GM21529 (cell line): ENCODE results near the gene GEMIN7.

Source experiments
- ATAC-seq: cut with Tn5 transposase; IDR thresholded peaks from one replicate; pipeline ENCODE4 v1.9.1; 2021; ENCODE audit not compliant: unreplicated experiment

The GEMIN7 gene, protein sequence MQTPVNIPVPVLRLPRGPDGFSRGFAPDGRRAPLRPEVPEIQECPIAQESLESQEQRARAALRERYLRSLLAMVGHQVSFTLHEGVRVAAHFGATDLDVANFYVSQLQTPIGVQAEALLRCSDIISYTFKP

DNA sequence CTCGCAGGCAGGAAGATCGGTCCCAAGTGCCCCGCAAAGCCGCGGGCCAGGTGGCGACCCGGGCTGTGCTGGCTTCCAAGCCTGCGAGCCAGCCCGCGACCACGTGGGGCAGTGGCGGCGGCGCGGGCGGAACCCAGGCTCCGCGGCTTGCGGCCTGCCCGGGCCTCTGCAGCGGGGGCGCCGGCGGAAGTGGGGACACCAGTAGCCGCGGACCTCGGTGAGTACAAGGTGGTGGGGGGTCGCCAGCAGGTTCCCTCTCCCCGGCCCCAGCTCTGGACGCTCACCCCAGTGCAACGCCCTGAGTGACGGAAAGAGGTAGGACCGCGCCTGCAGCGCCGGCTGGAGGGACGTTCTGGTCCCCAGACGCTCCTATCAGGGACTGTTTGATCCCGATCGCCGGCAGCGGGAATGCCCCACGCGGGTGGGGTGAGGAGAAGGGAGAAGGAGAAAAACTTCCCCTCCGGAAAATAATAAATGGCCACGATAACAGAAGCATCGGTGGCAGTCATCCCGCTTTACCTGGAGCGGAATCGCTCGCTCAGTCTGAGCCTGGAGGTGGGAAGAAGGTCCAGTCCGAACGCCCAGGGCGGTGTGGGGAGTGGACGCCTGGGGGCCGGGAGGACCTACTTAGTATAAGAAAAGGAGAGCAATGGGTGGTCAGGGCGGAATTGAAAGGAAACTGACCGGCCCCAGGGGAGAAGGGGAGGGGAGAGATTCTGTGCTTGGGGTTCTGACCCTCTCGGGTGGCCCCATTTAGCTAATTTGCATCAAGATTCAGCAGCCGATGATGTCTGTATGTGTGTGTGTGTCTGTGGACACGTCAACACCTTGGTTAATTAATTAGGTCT is at the start of gene GEMIN7:
GEMIN7 (plus strand) TSS at position 198 of the 848 bp plus-strand sequence. CDS start 10,855 bp downstream, outside the sequence.
- no peak for ATAC-seq

DNA sequence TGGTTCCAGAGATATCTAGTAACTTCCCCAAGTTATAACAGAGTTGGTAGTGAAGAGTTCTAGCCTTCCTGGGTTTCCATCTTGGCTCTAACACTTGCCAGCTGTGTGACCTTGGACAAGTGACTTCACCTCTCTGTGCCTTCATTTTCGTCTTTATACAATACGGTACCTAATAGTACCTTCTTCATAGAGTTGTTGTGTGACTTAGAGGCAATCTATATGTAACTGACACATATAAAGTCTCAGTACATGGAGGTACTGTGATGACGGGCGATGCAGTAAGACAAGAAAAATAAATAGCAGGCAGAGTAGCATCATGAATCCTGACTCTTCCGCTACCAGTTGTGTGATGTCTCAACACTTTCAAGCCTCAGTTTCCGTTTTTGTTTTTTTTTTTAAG is 48.2 kb upstream of the GEMIN7 start:
- no peak for ATAC-seq

DNA sequence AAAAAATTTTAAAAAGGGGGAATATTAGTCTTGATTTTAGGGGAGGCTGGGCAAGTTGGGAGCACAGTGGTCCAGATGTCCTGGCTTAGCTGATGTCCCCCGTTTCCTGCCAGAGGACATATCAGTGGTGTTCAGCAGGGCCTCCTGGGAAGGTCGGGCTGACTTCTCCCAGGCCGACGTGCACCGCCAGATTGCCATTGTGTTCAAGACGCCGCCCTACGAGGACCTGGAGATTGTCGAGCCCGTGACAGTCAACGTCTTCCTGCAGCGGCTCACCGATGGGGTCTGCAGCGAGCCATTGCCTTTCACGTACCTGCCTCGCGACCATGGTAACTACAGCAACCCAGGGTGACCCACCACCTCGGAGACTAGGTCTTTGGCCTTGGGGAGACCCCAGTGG is 46.6 kb upstream of the GEMIN7 start:
- no peak for ATAC-seq

DNA sequence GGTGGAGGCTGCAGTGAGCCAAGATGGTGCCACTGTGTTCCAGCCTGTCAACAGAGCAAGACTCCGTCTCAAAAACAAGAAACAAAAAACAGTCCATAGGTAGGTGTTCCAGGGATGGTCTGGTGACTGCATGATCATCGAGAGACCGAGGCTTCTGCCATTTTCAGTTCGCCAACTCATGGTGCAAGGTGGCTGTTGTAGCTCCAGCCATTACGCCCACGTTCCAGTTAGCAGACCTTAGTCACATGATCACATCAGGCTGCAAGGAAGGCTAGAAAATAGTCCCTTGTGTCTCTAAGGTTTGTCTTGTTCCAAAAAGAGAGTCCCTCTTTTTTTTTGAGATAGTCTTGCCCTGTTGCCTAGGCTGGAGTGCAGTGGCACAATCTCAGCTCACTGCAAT is 43.3 kb upstream of the GEMIN7 start:
- no peak for ATAC-seq

DNA sequence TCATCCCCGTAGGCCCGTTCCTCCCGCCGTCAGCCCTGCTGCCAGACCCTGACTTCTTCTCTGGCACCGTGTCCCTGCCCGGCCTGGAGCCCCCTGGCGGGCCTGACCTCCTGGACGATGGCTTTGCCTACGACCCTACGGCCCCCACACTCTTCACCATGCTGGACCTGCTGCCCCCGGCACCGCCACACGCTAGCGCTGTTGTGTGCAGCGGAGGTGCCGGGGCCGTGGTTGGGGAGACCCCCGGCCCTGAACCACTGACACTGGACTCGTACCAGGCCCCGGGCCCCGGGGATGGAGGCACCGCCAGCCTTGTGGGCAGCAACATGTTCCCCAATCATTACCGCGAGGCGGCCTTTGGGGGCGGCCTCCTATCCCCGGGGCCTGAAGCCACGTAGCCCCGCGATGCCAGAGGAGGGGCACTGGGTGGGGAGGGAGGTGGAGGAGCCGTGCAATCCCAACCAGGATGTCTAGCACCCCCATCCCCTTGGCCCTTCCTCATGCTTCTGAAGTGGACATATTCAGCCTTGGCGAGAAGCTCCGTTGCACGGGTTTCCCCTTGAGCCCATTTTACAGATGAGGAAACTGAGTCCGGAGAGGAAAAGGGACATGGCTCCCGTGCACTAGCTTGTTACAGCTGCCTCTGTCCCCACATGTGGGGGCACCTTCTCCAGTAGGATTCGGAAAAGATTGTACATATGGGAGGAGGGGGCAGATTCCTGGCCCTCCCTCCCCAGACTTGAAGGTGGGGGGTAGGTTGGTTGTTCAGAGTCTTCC is 41.5 kb upstream of the GEMIN7 start:
- ATAC-seq, result no peak

DNA sequence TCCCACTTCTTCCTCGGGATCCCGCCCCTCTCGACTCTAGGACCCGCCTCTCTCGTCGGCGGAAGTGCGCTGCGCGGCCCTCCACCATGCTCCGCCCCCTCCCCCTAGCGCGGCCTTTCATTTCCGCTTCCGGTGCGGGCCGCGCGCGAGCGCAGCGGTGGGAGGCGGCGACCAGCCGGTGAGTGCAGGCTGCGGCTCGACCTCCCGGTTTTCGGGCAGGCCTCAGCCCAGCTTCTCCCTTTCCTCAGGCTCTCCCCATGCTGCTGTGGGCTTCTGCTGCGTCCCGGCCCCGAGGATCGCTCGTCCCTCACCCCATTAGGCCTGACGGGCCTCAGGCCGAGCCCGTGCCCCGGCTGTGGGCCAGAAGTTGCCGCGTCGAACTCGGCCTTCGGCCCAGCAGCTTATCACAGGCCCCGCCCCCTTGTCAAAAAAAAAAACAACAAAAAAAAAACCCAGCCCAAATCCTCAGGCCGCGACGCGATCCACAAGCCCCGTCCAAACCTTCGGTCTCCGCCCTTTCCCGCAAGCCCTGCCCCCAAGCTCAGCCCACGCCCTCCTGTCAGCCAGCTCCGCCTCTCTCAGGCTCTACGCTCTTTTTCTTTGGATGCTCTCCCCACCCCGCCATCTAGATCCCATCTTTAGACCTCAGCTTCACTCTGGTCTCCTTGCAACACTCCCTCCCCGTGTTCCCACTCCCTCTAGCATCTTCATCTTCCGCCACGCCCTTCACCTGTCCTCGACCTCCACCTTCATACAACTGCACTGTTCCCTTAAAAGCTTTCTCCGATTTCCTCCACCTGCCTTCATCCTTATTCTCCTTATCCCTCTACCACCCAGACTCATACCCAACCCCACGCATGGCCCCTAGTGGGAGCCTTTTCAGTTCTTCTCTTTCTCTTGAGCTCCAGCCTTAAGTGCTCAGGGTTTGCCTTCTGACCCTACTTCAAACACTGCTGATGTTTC is 39.8 kb upstream of the GEMIN7 start, which contains the start of gene CLASRP:
CLASRP (plus strand) TSS at position 115 of the 963 bp plus-strand sequence. CDS start 1,168 bp downstream, outside the sequence.
- ATAC-seq, result peak; percentile 83

DNA sequence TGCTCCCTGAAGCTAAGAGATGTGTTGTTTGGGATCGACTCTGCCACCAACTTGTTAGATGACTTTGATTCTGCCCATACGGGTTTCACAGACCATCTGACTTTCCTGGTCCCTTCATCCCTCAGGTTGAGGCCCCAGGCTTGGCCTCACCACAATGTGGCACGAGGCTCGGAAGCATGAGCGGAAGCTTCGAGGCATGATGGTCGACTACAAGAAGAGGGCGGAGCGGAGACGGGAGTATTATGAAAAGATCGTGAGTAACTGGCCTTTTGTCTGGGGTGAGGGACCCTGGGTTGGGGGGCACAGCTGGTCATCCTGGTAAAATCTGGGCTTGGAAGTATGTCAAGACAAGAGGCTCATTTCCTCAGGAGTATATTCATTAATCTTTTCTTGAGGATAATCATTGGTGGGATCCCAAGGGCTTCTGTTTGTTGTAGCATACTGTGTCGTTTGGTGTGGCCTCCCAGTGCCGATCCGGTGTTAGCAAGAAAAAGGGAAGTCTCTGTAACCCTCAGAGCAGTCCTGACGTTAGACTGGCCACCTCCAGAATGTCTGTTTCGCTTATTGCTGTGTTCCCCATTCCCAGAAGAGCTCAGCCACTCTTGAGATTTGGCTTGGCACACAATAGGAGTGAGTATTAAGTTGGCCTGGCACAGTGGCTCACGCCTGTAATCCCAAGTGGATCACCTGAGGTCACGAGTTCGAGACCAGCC is 38.8 kb upstream of the GEMIN7 start:
- ATAC-seq, result no peak

DNA sequence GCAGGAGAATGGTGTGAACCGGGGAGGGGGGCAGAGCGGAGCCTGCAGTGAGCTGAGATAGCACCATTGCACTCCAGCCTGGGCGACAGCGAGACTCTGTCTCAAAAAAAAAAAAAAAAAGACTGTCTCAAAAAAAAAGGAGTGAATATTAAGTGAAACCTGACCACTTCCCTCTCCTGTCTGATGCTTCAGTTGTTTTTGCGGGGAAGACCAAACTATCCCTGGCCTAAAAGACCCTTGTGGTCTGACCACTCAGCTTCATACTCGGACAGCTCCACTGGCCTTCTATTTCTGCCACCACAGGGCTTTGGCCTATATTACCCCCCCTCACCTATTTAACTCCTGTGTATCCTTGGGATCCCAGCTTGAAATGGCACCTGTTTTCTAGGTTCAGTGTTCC is 37.9 kb upstream of the GEMIN7 start:
- no peak for ATAC-seq

DNA sequence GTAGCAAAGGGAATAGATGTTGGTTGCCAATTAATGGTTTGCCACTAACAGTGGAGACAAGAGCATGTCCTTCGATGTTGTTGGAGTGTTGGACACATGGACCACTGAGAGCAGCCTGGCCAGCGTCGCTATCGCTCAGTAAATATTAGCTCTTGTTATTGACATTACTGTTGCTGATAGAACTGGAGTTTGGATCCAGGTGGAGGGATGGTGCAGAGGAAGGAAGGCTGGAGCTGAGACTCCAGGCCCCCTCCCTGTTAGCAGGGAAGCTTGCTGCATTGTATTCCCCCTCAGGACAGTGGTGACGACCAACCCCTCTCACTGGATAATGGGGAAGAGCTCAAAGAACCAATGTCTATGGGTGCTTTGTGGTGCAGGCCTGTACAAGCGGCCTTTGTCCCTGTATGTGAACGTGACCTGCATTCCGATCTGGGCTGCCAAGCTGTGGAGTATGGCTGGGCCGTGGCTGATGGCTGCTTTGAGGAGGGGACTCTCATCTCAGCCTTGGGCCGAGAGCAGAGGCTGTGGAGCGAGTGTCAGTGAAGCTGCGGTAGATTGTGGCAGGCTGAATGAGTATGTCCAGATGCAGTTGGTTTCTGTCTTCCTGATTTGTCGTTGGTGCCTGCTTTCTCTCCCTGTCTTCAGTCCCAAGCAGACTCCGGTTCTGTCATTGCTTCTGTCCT is 33.2 kb upstream of the GEMIN7 start:
- no peak for ATAC-seq

DNA sequence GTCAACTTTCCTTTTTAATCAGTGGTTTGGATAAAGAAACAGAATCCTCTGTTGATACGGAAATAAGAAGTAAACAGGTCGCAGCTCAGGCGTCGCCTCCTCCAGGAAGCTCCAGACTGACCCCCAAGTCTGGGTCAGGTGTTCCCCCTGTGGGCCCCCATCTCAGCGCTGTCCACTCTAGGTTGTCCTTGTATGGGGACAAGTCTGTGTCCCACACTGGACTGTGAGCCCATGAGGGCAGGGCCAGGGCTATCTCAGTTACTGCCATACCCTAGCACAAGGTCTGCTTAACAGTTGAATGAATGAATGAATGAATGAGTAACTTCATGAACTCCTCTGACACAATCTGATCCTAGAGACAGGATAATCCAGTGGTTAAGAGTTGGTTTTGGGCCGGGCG is 32.7 kb upstream of the GEMIN7 start:
- no peak for ATAC-seq

DNA sequence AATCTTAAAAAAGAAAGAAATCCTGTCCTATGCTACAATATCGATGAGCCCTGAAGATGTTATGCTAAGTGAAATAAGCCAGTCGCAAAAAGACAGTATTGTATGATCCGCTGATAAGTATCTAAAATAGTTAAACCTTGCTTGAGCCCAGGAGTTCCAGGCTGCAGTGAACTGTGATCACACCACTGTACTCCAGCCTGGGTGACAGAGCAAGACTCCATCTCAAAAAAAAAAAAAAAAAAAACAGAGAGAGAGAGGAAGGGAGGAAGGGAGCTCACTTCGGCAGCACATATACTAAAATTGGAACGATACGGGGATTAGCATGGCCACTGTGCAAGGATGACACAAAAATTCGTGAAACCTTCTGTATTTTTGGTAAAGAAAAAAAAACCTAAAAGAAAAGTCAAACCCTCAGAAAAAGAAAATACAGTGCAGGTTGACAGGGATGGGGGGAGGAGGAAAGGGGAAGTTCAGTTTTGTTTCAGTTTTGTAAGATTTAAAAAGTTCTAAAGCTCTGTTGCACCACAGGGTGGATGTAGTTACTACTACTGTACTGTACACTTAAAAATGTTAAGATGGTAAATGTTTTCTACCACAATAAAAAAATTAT is 31.8 kb upstream of the GEMIN7 start:
- no peak for ATAC-seq

DNA sequence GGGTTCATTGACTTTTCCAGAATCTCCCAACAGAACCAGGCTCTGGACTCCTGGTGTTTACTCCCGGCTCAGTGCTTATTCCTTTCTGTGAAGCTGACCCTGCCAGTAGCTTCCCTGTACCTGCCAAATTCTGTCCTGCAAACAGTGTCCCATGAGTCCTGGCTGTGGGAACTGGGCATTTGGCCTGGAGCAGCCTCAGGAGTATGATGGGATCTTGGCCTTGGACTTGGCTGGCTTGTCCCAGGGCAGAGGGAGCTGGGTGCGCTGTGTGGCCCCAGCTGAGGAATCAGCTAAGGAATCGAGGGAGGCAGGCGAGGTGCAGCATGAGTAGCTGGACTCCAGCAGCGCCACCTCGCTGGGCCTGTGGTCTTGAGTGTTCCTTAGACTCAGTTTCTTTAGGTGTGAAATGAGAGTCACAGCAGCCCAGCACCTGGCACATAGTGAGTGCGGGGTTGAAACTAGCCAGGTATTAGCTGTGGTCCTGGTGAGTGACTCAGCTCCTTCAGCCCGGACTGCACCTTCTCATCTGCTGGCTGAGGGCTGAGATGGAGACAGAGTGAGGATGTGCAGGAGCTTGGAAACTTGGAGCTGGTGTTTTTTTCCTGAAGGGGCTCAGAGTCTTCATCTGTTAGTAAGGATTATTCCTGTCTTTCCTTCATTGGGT is 29.9 kb upstream of the GEMIN7 start:
- no peak for ATAC-seq

DNA sequence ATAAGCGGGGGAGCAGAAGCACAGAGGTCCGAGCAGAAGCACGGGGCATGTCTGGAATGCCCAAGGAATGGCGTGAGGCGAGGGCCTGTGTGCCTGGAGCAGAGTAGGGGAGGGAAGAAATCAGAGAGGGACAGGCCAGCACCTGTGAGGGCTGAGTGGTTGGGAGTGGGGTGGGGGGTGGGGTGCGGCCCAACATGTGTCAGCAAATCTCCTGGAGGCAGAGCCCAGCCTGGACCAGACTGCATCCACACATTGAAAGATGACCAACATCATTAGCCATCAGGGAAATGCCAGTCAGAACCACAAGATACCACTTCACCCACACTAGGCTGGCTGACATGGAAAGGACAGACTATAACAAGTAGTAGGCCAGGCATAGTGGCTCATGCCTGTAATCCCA is 29.0 kb upstream of the GEMIN7 start:
- ATAC-seq, result no peak

DNA sequence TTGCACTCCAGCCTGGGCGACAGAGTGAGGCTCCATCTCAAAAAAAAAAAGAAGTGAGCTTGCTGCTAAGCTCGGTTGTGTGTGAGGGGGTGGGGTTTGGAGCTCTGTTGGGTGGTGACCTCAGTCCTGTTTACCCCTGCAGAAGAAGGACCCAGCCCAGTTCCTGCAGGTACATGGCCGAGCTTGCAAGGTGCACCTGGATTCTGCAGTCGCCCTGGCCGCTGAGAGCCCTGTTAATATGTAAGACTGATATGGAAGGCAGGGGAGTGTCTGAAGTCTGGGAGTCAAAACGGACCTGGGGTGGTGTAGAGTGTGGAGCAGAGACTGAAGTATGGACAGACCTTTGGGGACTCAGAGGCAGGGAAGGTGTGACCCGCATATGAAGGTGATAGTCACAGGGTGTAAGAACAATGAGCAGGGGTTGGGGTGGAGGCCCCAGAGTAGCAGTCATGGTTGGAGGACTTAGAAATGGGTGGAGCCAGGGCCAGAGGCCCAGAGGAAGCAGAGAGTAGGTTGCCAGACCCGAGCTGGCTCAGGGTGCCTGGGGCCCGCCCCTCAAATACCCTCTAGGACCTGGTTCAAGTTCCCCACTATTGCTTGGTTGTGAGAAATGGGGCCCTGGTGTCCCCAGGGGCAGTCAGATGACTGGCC is 27.0 kb upstream of the GEMIN7 start:
- no peak for ATAC-seq

DNA sequence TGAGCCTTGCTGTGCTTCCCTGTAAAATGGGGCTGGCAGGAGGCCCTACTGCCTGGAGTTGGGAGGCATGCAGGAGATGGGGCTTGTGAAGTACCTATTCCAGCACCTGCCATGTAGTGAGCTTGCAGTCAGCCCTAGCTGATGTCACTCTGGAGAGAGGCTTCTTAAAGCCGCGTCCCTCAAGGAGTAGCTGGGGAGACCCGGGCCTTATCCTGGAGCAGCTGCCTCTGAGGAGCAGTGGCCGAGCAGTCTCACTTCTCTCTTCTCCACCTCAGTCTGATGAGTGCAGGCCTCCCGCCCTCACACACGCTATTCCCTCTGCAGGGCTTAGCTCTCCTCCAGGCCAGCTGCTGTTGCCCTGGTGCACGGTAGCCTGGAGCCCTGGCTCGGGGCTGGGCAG is 22.2 kb upstream of the GEMIN7 start:
- ATAC-seq, result no peak

DNA sequence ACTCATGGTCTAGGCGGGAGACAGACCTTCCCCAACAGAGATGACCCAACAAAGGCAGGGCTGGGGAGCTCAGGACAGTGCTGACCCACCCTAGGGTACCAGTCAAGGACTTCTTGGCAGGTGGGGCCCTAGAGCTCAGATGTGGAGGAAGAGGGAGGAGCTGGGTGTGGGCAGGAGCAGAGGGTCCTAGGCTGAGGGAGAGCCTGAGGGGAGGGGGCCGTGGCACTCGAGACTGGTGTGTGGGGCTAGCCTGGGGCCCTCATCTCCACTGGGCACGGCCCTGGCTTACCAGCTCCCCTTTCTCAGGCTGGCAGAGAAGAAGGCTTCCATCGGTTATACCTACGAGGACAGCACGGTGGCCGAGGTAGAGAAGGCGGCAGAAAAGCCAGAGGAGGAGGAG is 21.6 kb upstream of the GEMIN7 start:
- no peak for ATAC-seq

DNA sequence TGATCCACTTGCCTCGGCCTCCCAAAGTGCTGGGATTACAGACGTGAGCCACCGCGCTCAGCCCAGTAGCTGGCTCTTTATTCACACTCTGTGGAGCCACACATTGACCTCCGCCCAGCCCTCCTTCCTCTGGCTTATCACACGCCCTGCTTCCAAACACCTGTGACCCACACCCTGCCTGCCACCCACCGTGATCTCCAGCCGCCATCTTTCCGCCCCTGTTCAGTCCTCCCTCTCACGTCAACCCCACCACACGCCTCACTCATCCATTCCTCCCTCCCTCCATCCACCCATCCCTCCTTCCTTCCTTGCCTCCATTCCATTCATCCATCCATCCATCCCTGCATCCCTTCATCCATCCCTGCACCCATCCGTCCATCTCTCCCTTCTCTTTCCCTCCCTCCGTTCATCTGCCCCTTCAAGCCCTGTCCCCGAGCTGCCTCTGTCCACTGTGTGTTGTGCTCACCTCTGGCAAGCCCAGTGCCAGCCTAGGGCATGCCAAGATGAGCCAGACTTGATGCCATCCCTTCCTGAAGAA is 20.4 kb upstream of the GEMIN7 start:
- no peak for ATAC-seq
